DND-41 (cell line): Measurements from ENCODE around the gene PTGES.
A peak's percentile ranks its signal among the peaks of the same experiment; 100 is the strongest.

Experiments used
- ATAC-seq: fragments of 200-7000 bp; cut with Tn5 transposase; 3 replicates; pipeline ENCODE4 v1.9.1; 2021; ENCODE audit warnings: low read depth; ENCODE audit not compliant: insufficient read depth
- DNase-seq: peaks from one replicate; pipeline ENCODE4 v3.0.0-alpha.2; 2020
- H2AFZ ChIP-seq: 2 replicates; pipeline ENCODE4 v1.6.0; 2012; ENCODE audit warnings: low read depth, low read length
- H3K27ac ChIP-seq: 2 replicates; pipeline ENCODE4 v1.5.1; 2012; ENCODE audit warnings: low read length, inconsistent platforms
- H3K27me3 ChIP-seq: fragments of 200-600 bp; sonication (generic); 2 replicates; pipeline ENCODE4 v1.6.0; 2012; ENCODE audit warnings: low read length, mild to moderate bottlenecking, inconsistent platforms; ENCODE audit not compliant: insufficient read depth, poor library complexity
- H3K36me3 ChIP-seq: 2 replicates; pipeline ENCODE4 v1.5.1; 2012; ENCODE audit warnings: low read length, inconsistent platforms; ENCODE audit not compliant: insufficient read depth
- H3K4me1 ChIP-seq: 2 replicates; pipeline ENCODE4 v1.5.1; 2012; ENCODE audit warnings: mild to moderate bottlenecking, low read length; ENCODE audit not compliant: insufficient read depth
- H3K4me2 ChIP-seq: 2 replicates; pipeline ENCODE4 v1.6.0; 2012; ENCODE audit warnings: mild to moderate bottlenecking, moderate library complexity, low read length, inconsistent platforms; ENCODE audit not compliant: insufficient read depth
- H3K4me3 ChIP-seq, 2 experiments: fragments of 200-600 bp in 1 of 2; shearing (Covaris generic) in 1 of 2; 2 replicates each; pipeline ENCODE4 v1.5.1; 2012 to 2016; ENCODE audit warnings: inconsistent platforms in 2 of 2, low read length in 2 of 2, mild to moderate bottlenecking in 2 of 2, low read depth in 1 of 2, moderate library complexity in 1 of 2
- H3K79me2 ChIP-seq: 2 replicates; pipeline ENCODE4 v1.6.0; 2012; ENCODE audit warnings: low read length, inconsistent platforms; ENCODE audit not compliant: insufficient read depth
- H3K9ac ChIP-seq: 2 replicates; pipeline ENCODE4 v1.6.0; 2012; ENCODE audit warnings: low read depth, mild to moderate bottlenecking, inconsistent platforms, low read length, moderate library complexity
- H3K9me3 ChIP-seq: 2 replicates; pipeline ENCODE4 v1.5.1; 2012; ENCODE audit warnings: low read length, moderate library complexity, mild to moderate bottlenecking, inconsistent platforms; ENCODE audit not compliant: insufficient read depth, severe bottlenecking
- H4K20me1 ChIP-seq: 2 replicates; pipeline ENCODE4 v1.6.0; 2012; ENCODE audit warnings: low read length; ENCODE audit not compliant: insufficient read depth
- CTCF ChIP-seq: IDR thresholded peaks from 2 replicates; pipeline ENCODE4 v1.5.1; 2012; ENCODE audit warnings: borderline replicate concordance, low read length, moderate library complexity, mild to moderate bottlenecking; ENCODE audit not compliant: poor library complexity, severe bottlenecking; ENCODE audit errors: extremely low read depth
- EZH2 ChIP-seq: IDR thresholded peaks from 3 replicates; pipeline ENCODE4 v1.6.1; 2012; ENCODE audit warnings: borderline replicate concordance, low read depth, mild to moderate bottlenecking, moderate library complexity, low read length, inconsistent platforms; ENCODE audit not compliant: severe bottlenecking

The PTGES gene

GRCh38 chr9:129779560-129780190, 26.8 kb upstream of the PTGES start:
- H2AFZ ChIP-seq = no peak overlapping the region
- DNase-seq (no peak), ATAC-seq (no peak)
- H3K36me3 ChIP-seq = no peaks in the 10 kb centered on the region
- H3K4me2 ChIP-seq = no peak overlapping the region
- no peaks in the 10 kb centered on the region for H3K79me2 ChIP-seq
- H4K20me1 ChIP-seq = no peaks in the 10 kb centered on the region; the same call in 1 of the 2 replicates
- H3K9me3 ChIP-seq = no peaks in the 10 kb centered on the region
- peaks cover 9% of the 10 kb centered on the region for H3K4me1 ChIP-seq
- H3K27me3 ChIP-seq = peaks cover 7% of the 10 kb centered on the region
- no peak overlapping the region for H3K27ac ChIP-seq
- no peak overlapping the region for H3K9ac ChIP-seq
- no peak overlapping the region for H3K4me3 ChIP-seq
- no peak for TF ChIP-seq CTCF
- TF ChIP-seq EZH2 = no peak

- no peak overlapping the region for H3K4me2 ChIP-seq
- H3K36me3 ChIP-seq = no peaks in the 10 kb centered on the region
- H3K27ac ChIP-seq = no peak overlapping the region
- no peak overlapping the region for H3K9ac ChIP-seq
- no peaks in the 10 kb centered on the region for H3K79me2 ChIP-seq
- ATAC-seq = no peak
- H3K4me3 ChIP-seq = no peak overlapping the region
- TF ChIP-seq CTCF (no peak), EZH2 (no peak)
- peaks cover 7% of the 10 kb centered on the region for H3K27me3 ChIP-seq
- H4K20me1 ChIP-seq = no peaks in the 10 kb centered on the region; the same call in 1 of the 2 replicates
- no peaks in the 10 kb centered on the region for H3K9me3 ChIP-seq
- no peak overlapping the region for H2AFZ ChIP-seq
- peaks cover 9% of the 10 kb centered on the region for H3K4me1 ChIP-seq
- no peak for DNase-seq
These were observed 25.6 kb upstream of the PTGES start for GRCh38 chr9:129778469-129778868.

- DNase-seq = peak; percentile 19
- peaks cover 7% of the 10 kb centered on the region for H3K27me3 ChIP-seq
- H3K27ac ChIP-seq = no peak overlapping the region
- H3K4me3 ChIP-seq = no peak overlapping the region
- no peaks in the 10 kb centered on the region for H3K36me3 ChIP-seq
- no peak for TF ChIP-seq EZH2
- TF ChIP-seq CTCF = no peak
- no peak overlapping the region for H2AFZ ChIP-seq
- H4K20me1 ChIP-seq = no peaks in the 10 kb centered on the region; the same call in 1 of the 2 replicates
- peaks cover 9% of the 10 kb centered on the region for H3K4me1 ChIP-seq
- ATAC-seq = 0 out of 3 replicates have a peak, but pooled peaks have one; percentile 39
- no peak overlapping the region for H3K9ac ChIP-seq
- no peak overlapping the region for H3K4me2 ChIP-seq
- H3K9me3 ChIP-seq = no peaks in the 10 kb centered on the region
- no peaks in the 10 kb centered on the region for H3K79me2 ChIP-seq
These were observed 24.9 kb upstream of the PTGES start for GRCh38 chr9:129777769-129778130.
